HepG2 (cell line): Measurements from ENCODE around the gene ACADVL. TPM values are rescaled to one million over a fixed set of nuclear protein-coding genes. Genes with fewer than 3 reads are reported as not detected.

Experiments
- AKAP8 ChIP-seq: sonication (generic); formaldehyde crosslinking; IDR thresholded peaks from 2 replicates; pipeline ENCODE4 v1.5.1; 2020; ENCODE audit warnings: mild to moderate bottlenecking, missing genetic modification reagents
- CC2D1A ChIP-seq: sonication (generic); formaldehyde crosslinking; IDR thresholded peaks from 2 replicates; pipeline ENCODE4 v1.8.1; 2023; ENCODE audit warnings: mild to moderate bottlenecking, missing genetic modification reagents
- CHD2 ChIP-seq: IDR thresholded peaks from 2 replicates; pipeline ENCODE4 v1.6.1; 2011; ENCODE audit warnings: low read depth, low read length, improper control_type of control experiment
- CSRNP2 ChIP-seq: sonication (generic); formaldehyde crosslinking; conservative IDR thresholded peaks from 2 replicates; pipeline ENCODE4 v1.8.0; 2022; ENCODE audit warnings: low read depth, missing genetic modification reagents
- DNMT3B ChIP-seq: conservative IDR thresholded peaks from 2 replicates; pipeline ENCODE4 v1.6.1; 2016; ENCODE audit warnings: missing biosample characterization, control low read depth
- DPF2 ChIP-seq: sonication (generic); formaldehyde crosslinking; IDR thresholded peaks from 2 replicates; pipeline ENCODE4 v1.4.0; 2020; ENCODE audit warnings: mild to moderate bottlenecking, low read depth, missing genetic modification reagents, borderline replicate concordance
- ESRRA ChIP-seq: sonication (generic); formaldehyde crosslinking; IDR thresholded peaks from 2 replicates; pipeline ENCODE4 v1.5.1; 2020; ENCODE audit warnings: mild to moderate bottlenecking, low read depth, missing genetic modification reagents
- HMGXB4 ChIP-seq, 2 experiments: sonication (generic) in 1 of 2; formaldehyde crosslinking in 1 of 2; IDR thresholded peaks; 2 replicates each; pipeline versions ENCODE4 v1.4.0 to v1.6.1; 2018 to 2020; ENCODE audit warnings: missing genetic modification reagents in 2 of 2, borderline replicate concordance in 1 of 2, low read depth in 1 of 2, mild to moderate bottlenecking in 1 of 2, missing biosample characterization in 1 of 2
- KAT2B ChIP-seq: fragments of 150-350 bp; IDR thresholded peaks from 2 replicates; pipeline ENCODE4 v1.6.1; 2014; ENCODE audit warnings: low read depth, low read length, borderline replicate concordance
- MIXL1 ChIP-seq: IDR thresholded peaks from 2 replicates; pipeline ENCODE4 v1.6.1; 2016
- NRL ChIP-seq: sonication (generic); formaldehyde crosslinking; IDR thresholded peaks from 2 replicates; pipeline ENCODE4 v1.5.0; 2020; ENCODE audit warnings: missing genetic modification reagents, mild to moderate bottlenecking, moderate library complexity, borderline replicate concordance
- PHB2 ChIP-seq: fragments of 450-650 bp; IDR thresholded peaks from 2 replicates; pipeline ENCODE4 v1.6.1; 2018; ENCODE audit not compliant: partially characterized antibody
- POGK ChIP-seq: sonication (generic); formaldehyde crosslinking; conservative IDR thresholded peaks from 2 replicates; pipeline ENCODE4 v1.8.0; 2022; ENCODE audit warnings: mild to moderate bottlenecking, moderate library complexity, missing genetic modification reagents
- RFXANK ChIP-seq: IDR thresholded peaks from 2 replicates; pipeline ENCODE4 v1.6.1; 2016
- SETDB1 ChIP-seq: sonication (generic); formaldehyde crosslinking; IDR thresholded peaks from 2 replicates; pipeline ENCODE4 v1.5.1; 2020; ENCODE audit warnings: missing genetic modification reagents, mild to moderate bottlenecking, borderline replicate concordance
- ZNF317 ChIP-seq: sonication (generic); formaldehyde crosslinking; IDR thresholded peaks from 2 replicates; pipeline ENCODE4 v1.5.0; 2020; ENCODE audit warnings: mild to moderate bottlenecking, missing genetic modification reagents
- ZNF337 ChIP-seq: sonication (generic); formaldehyde crosslinking; IDR thresholded peaks from 2 replicates; pipeline ENCODE4 v1.5.1; 2020; ENCODE audit warnings: missing genetic modification reagents, low read depth, mild to moderate bottlenecking, borderline replicate concordance
- ZNF451 ChIP-seq: sonication (generic); formaldehyde crosslinking; IDR thresholded peaks from 2 replicates; pipeline ENCODE4 v1.5.0; 2020; ENCODE audit warnings: mild to moderate bottlenecking, missing genetic modification reagents
- ZNF496 ChIP-seq: sonication (generic); formaldehyde crosslinking; IDR thresholded peaks from 2 replicates; pipeline ENCODE4 v1.8.1; 2023; ENCODE audit warnings: mild to moderate bottlenecking, moderate library complexity, missing genetic modification reagents; ENCODE audit not compliant: insufficient replicate concordance
- ZNF644 ChIP-seq: IDR thresholded peaks from 2 replicates; pipeline ENCODE4 v1.6.1; 2016; ENCODE audit warnings: low read depth
- ZNF703 ChIP-seq: sonication (generic); formaldehyde crosslinking; IDR thresholded peaks from 2 replicates; pipeline ENCODE4 v1.5.1; 2020; ENCODE audit warnings: missing genetic modification reagents, mild to moderate bottlenecking, moderate library complexity, borderline replicate concordance
- polyA plus RNA-seq, 8 experiments: library from polyadenylated mRNA; depleted of rRNA in 3 of 8; stranded (reverse) in 7 of 8; unstranded in 1 of 8; fragments of >200 nt; fragmentation: Illumina TruSeq in 4 of 8; extraction: Trizol in 4 of 8; gene quantifications; 2 replicates each; pipeline versions ENCODE4 v1.2.1 to v1.2.3, GENCODE V29; 2011 to 2016; ENCODE audit warnings: low read depth in 4 of 8, missing spikeins in 1 of 8, mixed read lengths in 1 of 8; ENCODE audit not compliant: insufficient read depth in 1 of 8
- total RNA-seq, 5 experiments: library from RNA; depleted of rRNA; stranded (reverse); fragments of >200 nt; fragmentation: Illumina TruSeq; extraction: Trizol; gene quantifications; 2 replicates each; pipeline ENCODE4 v1.2.3, GENCODE V29; 2016; ENCODE audit warnings: low read depth in 1 of 5
- TF ChIP-seq, protein P1 (sequence below): sonication (generic); formaldehyde crosslinking; IDR thresholded peaks from 2 replicates; pipeline ENCODE4 v1.4.0; 2020; ENCODE audit warnings: missing genetic modification reagents, low read depth, mild to moderate bottlenecking, borderline replicate concordance

The ACADVL gene
- total and polyA plus RNA-seq, 2 of the 13 experiments (the other 11 are each of a cell fraction or from before 2014, with no cell fraction given) = 219 to 412 TPM

DNA sequence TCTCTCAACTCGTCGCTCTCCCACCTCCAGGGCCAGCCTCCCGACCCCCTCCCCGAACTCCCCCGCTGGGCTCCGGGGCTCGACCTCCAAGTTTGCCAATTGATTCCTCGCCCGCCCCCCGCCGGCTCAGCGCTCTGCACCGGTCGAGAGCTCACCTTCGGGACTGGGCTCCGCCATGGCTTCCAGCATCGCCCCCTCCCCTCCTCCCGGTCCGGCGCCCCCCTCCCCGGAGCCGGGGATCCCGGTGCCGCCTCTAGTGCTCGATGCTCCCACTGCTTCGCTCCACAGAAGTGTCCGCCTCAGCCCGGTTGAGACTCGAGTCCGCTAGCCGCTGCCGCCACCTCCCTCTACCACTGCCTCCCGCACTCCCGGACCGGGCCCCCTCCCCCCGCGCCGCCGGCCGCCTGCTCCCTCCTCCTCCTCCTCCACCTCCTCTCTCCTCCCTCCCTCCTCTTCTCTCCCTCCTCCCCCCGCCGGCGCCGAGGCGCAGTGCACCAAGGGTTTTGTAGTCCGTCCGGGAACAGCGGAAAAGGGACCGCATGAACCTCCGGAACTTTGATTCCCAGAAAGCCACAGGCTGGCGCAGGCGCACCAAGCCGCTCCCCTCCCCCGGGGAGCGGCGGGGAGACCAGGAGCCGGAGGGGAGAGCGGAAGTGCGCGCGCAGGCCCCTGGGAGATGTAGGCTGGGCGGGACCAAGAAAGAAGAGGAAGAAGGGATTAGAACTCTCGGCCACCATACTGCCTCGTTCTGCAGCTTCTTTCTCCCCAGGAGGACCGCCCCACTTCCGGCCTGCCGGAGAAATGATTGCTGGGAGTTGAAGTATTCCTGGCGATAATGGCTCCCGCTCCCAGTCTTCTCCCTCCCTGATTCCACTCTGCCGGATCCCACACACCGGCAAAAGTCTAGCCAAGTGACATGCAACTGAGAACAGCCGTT, 19.6 kb downstream of the ACADVL start, which contains the start of gene PHF23 (continued):
- no peak for TF ChIP-seq ESRRA (CRISPR knock-in tag)
- no peak for TF ChIP-seq MIXL1
- no peak for TF ChIP-seq ZNF451 (CRISPR knock-in tag)
- TF ChIP-seq PHB2 = no peak
- peak; percentile 53 for TF ChIP-seq POGK (CRISPR knock-in tag)
- TF ChIP-seq CC2D1A = no peak
- no peak for TF ChIP-seq NRL (CRISPR knock-in tag)
- no peak for TF ChIP-seq ZNF644 (CRISPR knock-in tag)
- TF ChIP-seq, protein P1, sequence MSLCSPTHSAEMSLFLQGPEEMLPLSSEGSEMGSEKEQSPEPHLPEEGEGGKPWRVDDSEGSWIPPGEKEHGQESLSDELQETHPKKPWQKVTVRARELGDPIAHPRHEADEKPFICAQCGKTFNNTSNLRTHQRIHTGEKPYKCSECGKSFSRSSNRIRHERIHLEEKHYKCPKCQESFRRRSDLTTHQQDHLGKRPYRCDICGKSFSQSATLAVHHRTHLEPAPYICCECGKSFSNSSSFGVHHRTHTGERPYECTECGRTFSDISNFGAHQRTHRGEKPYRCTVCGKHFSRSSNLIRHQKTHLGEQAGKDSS (CRISPR knock-in tag) = no peak
- TF ChIP-seq CSRNP2 = no peak
- no peak for TF ChIP-seq ZNF496 (CRISPR knock-in tag)
- TF ChIP-seq KAT2B = no peak
- peak; percentile 69; the same call in 1 of the 2 replicates for TF ChIP-seq AKAP8
- no peak for TF ChIP-seq ZNF703 (CRISPR knock-in tag)
- TF ChIP-seq RFXANK = no peak
- TF ChIP-seq SETDB1 (CRISPR knock-in tag) = no peak
- TF ChIP-seq DPF2 (CRISPR knock-in tag) = no peak
- TF ChIP-seq ZNF317 (CRISPR knock-in tag) = no peak; the same call in 1 of the 2 replicates
- 0 out of 2 replicates have a peak, but pooled peaks have one; percentile 40 for TF ChIP-seq ZNF337 (CRISPR knock-in tag)
- TF ChIP-seq HMGXB4 (CRISPR knock-in tag; IDR thresholded peaks at IDR 0.05; ENCODE audit: borderline replicate concordance in 1 of 2, low read depth in 1 of 2) = peak; percentile 37 to 45; a peak in 2 of 4 replicates
- TF ChIP-seq CHD2 = peak; percentile 36; the same call in 1 of the 2 replicates
- TF ChIP-seq DNMT3B (CRISPR knock-in tag) = no peak
